ENCODE data around the gene POLA1. TPM values are rescaled to one million over a fixed set of nuclear protein-coding genes. Genes with fewer than 3 reads are reported as not detected.

POLA1 gene
- total and polyA plus RNA-seq, 7 donors, result 3.5 to 9.4 (median 6.8) TPM

DNA sequence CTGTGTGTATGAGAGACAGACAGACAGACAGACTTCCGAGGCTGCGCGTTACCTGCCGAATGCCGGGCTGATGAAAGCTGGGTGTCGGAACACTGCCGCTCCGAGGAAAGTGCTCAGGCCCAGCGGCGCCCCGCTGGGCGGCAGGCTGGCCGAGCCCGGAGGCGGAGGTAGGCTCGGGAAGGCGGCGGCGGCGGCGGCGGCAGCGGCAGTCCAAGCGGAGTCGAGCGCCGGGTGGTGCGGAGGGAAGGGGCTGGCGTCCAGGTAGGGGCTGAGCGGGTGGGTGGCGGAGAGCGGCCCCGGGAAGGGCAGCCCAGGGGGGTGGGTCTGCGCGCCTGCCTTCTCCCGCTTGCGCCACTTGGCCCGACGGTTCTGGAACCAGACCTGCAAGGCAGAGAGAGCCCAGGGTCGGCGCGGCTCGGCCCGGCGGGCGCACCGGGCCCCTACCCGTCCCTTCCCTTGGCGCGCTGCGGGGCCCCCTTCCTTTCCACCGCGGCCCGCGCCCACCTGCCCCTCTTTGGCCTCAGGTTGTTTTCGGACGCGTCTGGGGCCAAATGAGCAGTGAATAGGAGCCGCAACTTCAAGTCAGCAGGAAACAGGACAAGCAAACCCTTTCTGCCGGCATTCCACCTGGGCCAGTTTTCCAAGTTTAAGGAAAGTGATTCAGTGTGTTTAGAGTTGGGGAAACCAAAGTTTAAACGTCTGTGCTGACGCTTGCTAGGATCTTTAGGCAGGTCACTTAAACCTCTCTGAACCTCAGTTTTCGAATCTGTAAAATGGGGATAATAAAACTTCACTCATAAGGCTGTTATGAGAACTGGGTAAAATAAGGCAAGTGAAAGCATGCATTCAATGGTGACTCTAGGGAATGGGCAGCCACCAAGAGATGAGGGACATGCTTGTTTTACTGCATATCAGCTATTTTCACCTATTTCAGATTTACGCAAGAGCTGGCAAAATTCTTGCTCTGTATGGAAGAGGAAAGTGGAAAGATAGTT is 313.6 kb downstream of the POLA1 start:
- H3K27me3 ChIP-seq (ENCODE audit: insufficient read depth in 3 of 3, low read length in 2 of 3), result peaks cover 0 to 91% (median 0%) of the 10 kb centered on the region in 3 donors
- WGBS, 3 donors, result 33 to 49% (median 43%) methylated on average over 28 to 56 of the region's 64 CpGs
- DNase-seq (no peak), ATAC-seq (no peak)
- H3K4me3 ChIP-seq, result no peak overlapping the region
- intact Hi-C loops (cut with DNase I), result no loop called here
- H3K4me1 ChIP-seq, result no peaks in the 10 kb centered on the region
- H3K36me3 ChIP-seq (ENCODE audit: insufficient read depth in 1 of 2, low read depth in 1 of 2), result no peaks in the 10 kb centered on the region
- no peaks in the 10 kb centered on the region for H3K9me3 ChIP-seq
- TF ChIP-seq, protein P1, sequence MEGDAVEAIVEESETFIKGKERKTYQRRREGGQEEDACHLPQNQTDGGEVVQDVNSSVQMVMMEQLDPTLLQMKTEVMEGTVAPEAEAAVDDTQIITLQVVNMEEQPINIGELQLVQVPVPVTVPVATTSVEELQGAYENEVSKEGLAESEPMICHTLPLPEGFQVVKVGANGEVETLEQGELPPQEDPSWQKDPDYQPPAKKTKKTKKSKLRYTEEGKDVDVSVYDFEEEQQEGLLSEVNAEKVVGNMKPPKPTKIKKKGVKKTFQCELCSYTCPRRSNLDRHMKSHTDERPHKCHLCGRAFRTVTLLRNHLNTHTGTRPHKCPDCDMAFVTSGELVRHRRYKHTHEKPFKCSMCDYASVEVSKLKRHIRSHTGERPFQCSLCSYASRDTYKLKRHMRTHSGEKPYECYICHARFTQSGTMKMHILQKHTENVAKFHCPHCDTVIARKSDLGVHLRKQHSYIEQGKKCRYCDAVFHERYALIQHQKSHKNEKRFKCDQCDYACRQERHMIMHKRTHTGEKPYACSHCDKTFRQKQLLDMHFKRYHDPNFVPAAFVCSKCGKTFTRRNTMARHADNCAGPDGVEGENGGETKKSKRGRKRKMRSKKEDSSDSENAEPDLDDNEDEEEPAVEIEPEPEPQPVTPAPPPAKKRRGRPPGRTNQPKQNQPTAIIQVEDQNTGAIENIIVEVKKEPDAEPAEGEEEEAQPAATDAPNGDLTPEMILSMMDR (IDR thresholded peaks at IDR 0.05), result no peak
- no peak overlapping the region for H3K27ac ChIP-seq

DNA sequence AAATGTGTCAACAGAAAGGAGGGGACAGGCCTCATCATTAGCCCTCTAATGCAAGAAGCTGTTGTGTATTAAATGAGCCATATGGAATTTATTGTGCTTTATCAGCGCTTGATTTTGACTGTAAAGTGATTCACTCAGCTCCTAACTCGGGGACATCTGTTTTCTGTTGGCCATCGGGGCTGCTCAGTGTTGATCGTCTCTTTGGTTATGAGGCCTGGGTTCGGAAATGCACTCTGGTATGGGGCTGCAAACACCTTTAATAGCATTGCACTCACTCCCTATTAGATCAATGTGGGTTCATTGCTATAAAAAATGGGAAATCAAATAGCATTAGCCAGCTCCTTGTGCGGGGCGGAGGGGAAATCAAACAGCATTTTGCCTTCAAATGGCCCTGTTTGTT is 315.7 kb downstream of the POLA1 start:
- no peak overlapping the region for H3K4me3 ChIP-seq
- H3K4me1 ChIP-seq, result no peaks in the 10 kb centered on the region
- DNase-seq, result no peak
- H3K27me3 ChIP-seq (ENCODE audit: insufficient read depth in 3 of 3, low read length in 2 of 3), result peaks cover 0 to 88% (median 0%) of the 10 kb centered on the region in 3 donors
- intact Hi-C loops (cut with DNase I), result no loop called here
- TF ChIP-seq, protein P1 (IDR thresholded peaks at IDR 0.05), result no peak
- ATAC-seq, result no peak
- H3K9me3 ChIP-seq, result no peaks in the 10 kb centered on the region
- H3K27ac ChIP-seq, result no peak overlapping the region
- no peaks in the 10 kb centered on the region for H3K36me3 ChIP-seq (ENCODE audit: insufficient read depth in 1 of 2, low read depth in 1 of 2)
- WGBS, 3 donors, result 64 to 79% (median 71%) methylated on average over 7 of the region's 7 CpGs

DNA sequence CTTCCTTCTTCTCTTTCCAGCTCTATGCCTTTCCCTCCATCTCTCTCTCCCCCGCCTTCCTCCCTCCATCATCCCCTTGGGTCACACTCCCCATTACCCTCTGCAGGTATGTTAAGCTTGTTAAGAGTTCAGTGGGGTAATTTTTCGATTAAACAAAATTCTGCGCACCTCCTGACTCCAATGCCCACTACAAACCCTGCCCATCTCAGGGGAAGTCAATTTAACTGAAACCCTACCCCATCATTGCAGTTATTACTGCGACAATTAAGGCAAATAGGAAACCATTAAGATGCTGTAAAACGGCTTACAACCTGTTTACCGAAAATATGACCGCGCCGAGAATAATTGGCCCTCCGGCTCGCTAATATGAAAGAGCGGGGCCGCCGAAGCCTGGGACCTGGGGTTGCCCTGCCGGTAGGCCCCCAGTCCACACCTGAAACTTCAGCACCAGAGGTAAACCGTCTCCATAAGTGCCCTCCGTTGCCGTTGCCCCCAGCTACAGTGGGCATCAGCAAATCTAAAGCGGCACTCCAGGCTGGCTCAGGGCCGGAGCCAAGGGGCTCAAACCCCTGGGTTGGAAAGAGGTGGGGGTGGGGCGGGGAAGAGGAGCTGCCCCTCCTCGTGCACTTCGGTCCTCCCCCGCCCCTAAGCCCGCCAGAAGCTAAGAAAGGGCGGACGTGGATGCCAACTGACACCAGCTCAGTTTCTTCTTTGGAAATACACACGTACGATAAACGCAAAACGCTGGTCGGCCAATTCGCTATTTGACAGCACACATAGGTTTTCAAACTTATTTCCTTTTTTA is 317.3 kb downstream of the POLA1 start:
- H3K4me1 ChIP-seq, result no peaks in the 10 kb centered on the region
- peak in 1 of 2 donors; percentile 49 for DNase-seq
- no peaks in the 10 kb centered on the region for H3K36me3 ChIP-seq (ENCODE audit: insufficient read depth in 1 of 2, low read depth in 1 of 2)
- no peak for ATAC-seq
- H3K27ac ChIP-seq, result peak overlapping the region; percentile 84
- H3K9me3 ChIP-seq, result no peaks in the 10 kb centered on the region
- peaks cover 0 to 89% (median 0%) of the 10 kb centered on the region in 3 donors for H3K27me3 ChIP-seq (ENCODE audit: insufficient read depth in 3 of 3, low read length in 2 of 3)
- 19 to 32% (median 25%) methylated on average over 29 to 33 of the region's 33 CpGs for WGBS, 3 donors
- H3K4me3 ChIP-seq, result peak overlapping the region; percentile 66
- intact Hi-C loops (cut with DNase I), result loop anchor here in 1 of 2 donors (10.0 kb wide), 2 partner anchors 176 to 256 kb away; no protein-coding TSS in a partner anchor
- TF ChIP-seq, protein P1 (IDR thresholded peaks at IDR 0.05), result no peak

DNA sequence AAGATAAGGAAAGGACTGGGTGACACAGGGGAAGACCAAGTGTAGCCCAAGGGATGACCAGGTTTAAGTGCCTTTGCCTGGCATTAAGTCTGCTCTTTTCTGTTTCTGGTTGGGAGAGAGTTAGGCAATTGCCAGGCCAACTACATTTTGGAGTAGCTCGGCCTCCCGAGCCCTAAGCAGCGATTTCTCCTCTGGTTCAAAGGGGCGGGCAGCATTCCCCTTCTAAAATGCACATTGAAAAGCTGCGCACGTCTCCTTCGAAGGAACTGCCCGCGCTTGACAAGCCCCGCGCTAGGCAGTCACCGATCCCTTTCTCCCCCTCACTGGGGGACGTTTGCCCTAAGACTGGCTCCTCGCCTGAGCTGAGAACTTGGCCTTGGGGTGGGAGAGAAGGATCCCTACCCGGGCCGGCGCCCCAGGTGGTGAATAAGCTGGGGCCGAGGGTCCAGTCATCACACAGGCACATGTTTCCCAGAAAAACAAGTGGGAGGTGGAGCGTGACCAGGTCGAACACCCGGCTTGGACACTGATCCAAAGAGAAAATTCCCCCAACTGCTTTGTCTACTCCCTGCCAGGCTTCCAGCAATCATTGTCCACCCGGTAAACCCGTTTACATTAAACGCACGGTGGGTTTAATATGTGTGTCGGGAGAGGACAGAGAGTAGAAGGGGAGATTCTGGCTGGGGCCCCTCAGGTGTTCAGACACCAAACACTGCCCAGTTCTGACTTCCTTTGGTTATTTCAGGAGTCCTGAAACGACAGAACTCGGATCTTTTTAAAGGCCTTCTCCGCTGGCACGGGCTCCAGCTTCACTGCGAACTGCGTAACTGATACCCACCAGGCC is 318.1 kb downstream of the POLA1 start:
- peak in 1 of 2 donors; percentile 54 for DNase-seq
- Histone ChIP-seq H3K36me3 (ENCODE audit: insufficient read depth in 1 of 2, low read depth in 1 of 2) (no peaks in the 10 kb centered on the region), H3K27ac (peak overlapping the region; percentile 84), H3K27me3 (ENCODE audit: insufficient read depth in 3 of 3, low read length in 2 of 3) (peaks cover 0 to 89% (median 3%) of the 10 kb centered on the region in 3 donors), H3K9me3 (no peaks in the 10 kb centered on the region), H3K4me3 (peak overlapping the region; percentile 66), H3K4me1 (no peaks in the 10 kb centered on the region)
- WGBS, 3 donors, result 3 to 21% (median 8%) methylated on average over 31 to 32 of the region's 32 CpGs
- TF ChIP-seq, protein P1 (IDR thresholded peaks at IDR 0.05), result no peak
- peak in 2 of 4 donors; percentile 19 to 22 for ATAC-seq
- intact Hi-C loops (cut with DNase I), result loop anchor here in 1 of 2 donors (10.0 kb wide), 2 partner anchors 177 to 257 kb away; no protein-coding TSS in a partner anchor

Measured in psoas muscle (tissue), 8 donors.